Gastroesophageal sphincter (tissue), 3 donors: ENCODE data around the gene TCF12.
"Not testable (repeated sequence)": the region's sequence is repeated elsewhere in the genome, so short reads cannot be mapped to it uniquely, and the experiment has no call there.

ENCODE experiments used
- POLR2A ChIP-seq, 2 donors: fragments of 450-650 bp; IDR thresholded peaks; one replicate each; pipeline ENCODE4 v1.6.1; 2017; ENCODE audit warnings: antibody characterized with exemption in 2 of 2, mild to moderate bottlenecking in 2 of 2, moderate library complexity in 1 of 2
- TF ChIP-seq, protein P1 (sequence below), 4 experiments: fragments of 200-600 bp in 2 of 4; fragments of 450-650 bp in 2 of 4; sonication (generic) in 1 of 4; IDR thresholded peaks; one replicate each; pipeline ENCODE4 v1.5.1; 2017 to 2019; ENCODE audit warnings: antibody characterized with exemption in 4 of 4, mild to moderate bottlenecking in 2 of 4, moderate library complexity in 2 of 4

- TF ChIP-seq, protein P1, sequence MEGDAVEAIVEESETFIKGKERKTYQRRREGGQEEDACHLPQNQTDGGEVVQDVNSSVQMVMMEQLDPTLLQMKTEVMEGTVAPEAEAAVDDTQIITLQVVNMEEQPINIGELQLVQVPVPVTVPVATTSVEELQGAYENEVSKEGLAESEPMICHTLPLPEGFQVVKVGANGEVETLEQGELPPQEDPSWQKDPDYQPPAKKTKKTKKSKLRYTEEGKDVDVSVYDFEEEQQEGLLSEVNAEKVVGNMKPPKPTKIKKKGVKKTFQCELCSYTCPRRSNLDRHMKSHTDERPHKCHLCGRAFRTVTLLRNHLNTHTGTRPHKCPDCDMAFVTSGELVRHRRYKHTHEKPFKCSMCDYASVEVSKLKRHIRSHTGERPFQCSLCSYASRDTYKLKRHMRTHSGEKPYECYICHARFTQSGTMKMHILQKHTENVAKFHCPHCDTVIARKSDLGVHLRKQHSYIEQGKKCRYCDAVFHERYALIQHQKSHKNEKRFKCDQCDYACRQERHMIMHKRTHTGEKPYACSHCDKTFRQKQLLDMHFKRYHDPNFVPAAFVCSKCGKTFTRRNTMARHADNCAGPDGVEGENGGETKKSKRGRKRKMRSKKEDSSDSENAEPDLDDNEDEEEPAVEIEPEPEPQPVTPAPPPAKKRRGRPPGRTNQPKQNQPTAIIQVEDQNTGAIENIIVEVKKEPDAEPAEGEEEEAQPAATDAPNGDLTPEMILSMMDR (IDR thresholded peaks at IDR 0.05) = not testable (repeated sequence)
- not testable (repeated sequence) for TF ChIP-seq POLR2A (IDR thresholded peaks at IDR 0.05)
Measured at GRCh38 chr15:57097919-57098543, 179.6 kb downstream of the TCF12 start.
